MM.1S (cell line): ENCODE measurements around the gene PNMA1.

Source experiments
- DNase-seq: peaks from one replicate; pipeline ENCODE4 v3.0.0-alpha.2; 2015
- H2AFZ ChIP-seq: fragments of 300-600 bp; sonication (generic); 2 replicates; pipeline ENCODE4 v1.6.0; 2016; ENCODE audit warnings: antibody characterized with exemption, low read length
- H3F3A ChIP-seq: fragments of 300-600 bp; sonication (generic); 2 replicates; pipeline ENCODE4 v1.6.1; 2016; ENCODE audit warnings: mild to moderate bottlenecking, antibody characterized with exemption, low read length, moderate library complexity, mixed read lengths; ENCODE audit not compliant: insufficient read depth
- H3K27ac ChIP-seq: fragments of 300-600 bp; sonication (generic); 2 replicates; pipeline ENCODE4 v1.5.1; 2016; ENCODE audit warnings: mild to moderate bottlenecking, low read length
- H3K27me3 ChIP-seq: fragments of 300-600 bp; sonication (generic); replicated peaks from 2 replicates; pipeline ENCODE4 v1.6.0; 2016; ENCODE audit warnings: low read length; ENCODE audit not compliant: insufficient read depth
- H3K36me3 ChIP-seq: fragments of 300-600 bp; sonication (generic); replicated peaks from 2 replicates; pipeline ENCODE4 v1.6.1; 2016; ENCODE audit warnings: mild to moderate bottlenecking, low read length, mixed read lengths; ENCODE audit not compliant: insufficient read depth
- H3K4me1 ChIP-seq: fragments of 300-600 bp; sonication (generic); 2 replicates; pipeline ENCODE4 v1.6.1; 2016; ENCODE audit warnings: low read length, mixed read lengths
- H3K4me2 ChIP-seq: fragments of 300-600 bp; sonication (generic); 2 replicates; pipeline ENCODE4 v1.6.0; 2016; ENCODE audit warnings: low read depth, low read length
- H3K4me3 ChIP-seq: fragments of 300-600 bp; sonication (generic); 2 replicates; pipeline ENCODE4 v1.5.1; 2016; ENCODE audit warnings: low read length, mixed read lengths
- H3K79me2 ChIP-seq: fragments of 300-600 bp; sonication (generic); 2 replicates; pipeline ENCODE4 v1.6.1; 2016; ENCODE audit warnings: mixed run types, low read length, mixed read lengths
- H3K9ac ChIP-seq: fragments of 300-600 bp; sonication (generic); 2 replicates; pipeline ENCODE4 v1.6.1; 2016; ENCODE audit warnings: low read length, mixed read lengths
- H3K9me2 ChIP-seq: fragments of 300-600 bp; sonication (generic); replicated peaks from 2 replicates; pipeline ENCODE4 v1.6.1; 2016; ENCODE audit warnings: mild to moderate bottlenecking, low read length, mixed read lengths; ENCODE audit not compliant: insufficient read depth
- H3K9me3 ChIP-seq: fragments of 300-600 bp; sonication (generic); replicated peaks from 2 replicates; pipeline ENCODE4 v1.6.1; 2016; ENCODE audit warnings: mild to moderate bottlenecking, low read length, mixed read lengths; ENCODE audit not compliant: insufficient read depth
- H4K20me1 ChIP-seq: fragments of 300-600 bp; sonication (generic); 2 replicates; pipeline ENCODE4 v1.6.1; 2016; ENCODE audit warnings: mild to moderate bottlenecking, low read length, moderate library complexity, mixed read lengths; ENCODE audit not compliant: insufficient read depth
- EZH2 ChIP-seq: fragments of 300-600 bp; sonication (generic); optimal IDR thresholded peaks from 2 replicates; pipeline ENCODE3; 2017; ENCODE audit warnings: low read depth, mild to moderate bottlenecking, antibody characterized with exemption, low read length, mixed read lengths
- EZH2phosphoT487 ChIP-seq: fragments of 300-600 bp; sonication (generic); IDR thresholded peaks from 2 replicates; pipeline ENCODE4 v1.6.1; 2018; ENCODE audit warnings: antibody characterized with exemption, low read length
- TF ChIP-seq, protein P1 (sequence below): fragments of 300-600 bp; sonication (generic); IDR thresholded peaks from 2 replicates; pipeline ENCODE4 v1.5.1; 2016; ENCODE audit warnings: antibody characterized with exemption, low read length, mixed read lengths

The PNMA1 gene

GRCh38 chr14:73736842-73737241 lies 22.7 kb upstream of the PNMA1 start:
- H3K27me3 ChIP-seq = no peaks in the 10 kb centered on the region
- no peak overlapping the region for H3K4me2 ChIP-seq
- H3F3A ChIP-seq = no peaks in the 10 kb centered on the region
- H3K9ac ChIP-seq = no peak overlapping the region
- peaks cover 4% of the 10 kb centered on the region; the same call in 1 of the 2 replicates for H4K20me1 ChIP-seq
- H3K79me2 ChIP-seq = peaks cover 31% of the 10 kb centered on the region
- no peak for DNase-seq
- H3K9me2 ChIP-seq = no peaks in the 10 kb centered on the region
- TF ChIP-seq, protein P1, sequence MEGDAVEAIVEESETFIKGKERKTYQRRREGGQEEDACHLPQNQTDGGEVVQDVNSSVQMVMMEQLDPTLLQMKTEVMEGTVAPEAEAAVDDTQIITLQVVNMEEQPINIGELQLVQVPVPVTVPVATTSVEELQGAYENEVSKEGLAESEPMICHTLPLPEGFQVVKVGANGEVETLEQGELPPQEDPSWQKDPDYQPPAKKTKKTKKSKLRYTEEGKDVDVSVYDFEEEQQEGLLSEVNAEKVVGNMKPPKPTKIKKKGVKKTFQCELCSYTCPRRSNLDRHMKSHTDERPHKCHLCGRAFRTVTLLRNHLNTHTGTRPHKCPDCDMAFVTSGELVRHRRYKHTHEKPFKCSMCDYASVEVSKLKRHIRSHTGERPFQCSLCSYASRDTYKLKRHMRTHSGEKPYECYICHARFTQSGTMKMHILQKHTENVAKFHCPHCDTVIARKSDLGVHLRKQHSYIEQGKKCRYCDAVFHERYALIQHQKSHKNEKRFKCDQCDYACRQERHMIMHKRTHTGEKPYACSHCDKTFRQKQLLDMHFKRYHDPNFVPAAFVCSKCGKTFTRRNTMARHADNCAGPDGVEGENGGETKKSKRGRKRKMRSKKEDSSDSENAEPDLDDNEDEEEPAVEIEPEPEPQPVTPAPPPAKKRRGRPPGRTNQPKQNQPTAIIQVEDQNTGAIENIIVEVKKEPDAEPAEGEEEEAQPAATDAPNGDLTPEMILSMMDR = no peak
- no peak for TF ChIP-seq EZH2phosphoT487
- TF ChIP-seq EZH2 = no peak
- no peak overlapping the region for H3K27ac ChIP-seq
- no peak overlapping the region for H2AFZ ChIP-seq
- no peaks in the 10 kb centered on the region for H3K9me3 ChIP-seq
- H3K36me3 ChIP-seq = no peaks in the 10 kb centered on the region
- peaks cover 8% of the 10 kb centered on the region for H3K4me1 ChIP-seq
- H3K4me3 ChIP-seq = no peak overlapping the region

- no peak for DNase-seq
- Histone ChIP-seq H4K20me1 (no peaks in the 10 kb centered on the region), H3K4me2 (no peak overlapping the region), H3K9me3 (no peaks in the 10 kb centered on the region), H3K27me3 (no peaks in the 10 kb centered on the region), H3K9me2 (no peaks in the 10 kb centered on the region), H3K9ac (no peak overlapping the region), H3K27ac (no peak overlapping the region), H3F3A (no peaks in the 10 kb centered on the region; the same call in 1 of the 2 replicates), H3K4me1 (no peaks in the 10 kb centered on the region), H3K79me2 (peaks cover 6% of the 10 kb centered on the region; the same call in 1 of the 2 replicates), H3K4me3 (no peak overlapping the region), H3K36me3 (no peaks in the 10 kb centered on the region), H2AFZ (no peak overlapping the region)
- TF ChIP-seq EZH2phosphoT487 = no peak
- TF ChIP-seq EZH2 = no peak
- TF ChIP-seq, protein P1 = no peak
Observed at GRCh38 chr14:73732006-73732405, 17.8 kb upstream of the PNMA1 start.

- Histone ChIP-seq H3K9me2 (no peaks in the 10 kb centered on the region), H3K4me2 (no peak overlapping the region), H3F3A (no peaks in the 10 kb centered on the region; the same call in 1 of the 2 replicates), H2AFZ (no peak overlapping the region), H4K20me1 (no peaks in the 10 kb centered on the region), H3K36me3 (no peaks in the 10 kb centered on the region), H3K4me3 (no peak overlapping the region), H3K9ac (no peak overlapping the region), H3K4me1 (no peaks in the 10 kb centered on the region), H3K9me3 (no peaks in the 10 kb centered on the region), H3K27me3 (no peaks in the 10 kb centered on the region), H3K27ac (no peak overlapping the region), H3K79me2 (peaks cover 6% of the 10 kb centered on the region; the same call in 1 of the 2 replicates)
- TF ChIP-seq, protein P1 = no peak
- TF ChIP-seq EZH2 (no peak), EZH2phosphoT487 (no peak)
- DNase-seq = no peak
Observed at GRCh38 chr14:73731111-73731510, 16.9 kb upstream of the PNMA1 start.
